Activated CD4-positive, alpha-beta T cell treated with anti-CD3 and anti-CD28 coated beads, Interleukin-2, amount 50 U/mL, for 1 hour (primary cell): ENCODE data around the gene LRCH1.
"Not testable (repeated sequence)": the region's sequence is repeated elsewhere in the genome, so short reads cannot be mapped to it uniquely, and the experiment has no call there.

Experiments
- DNase-seq: peaks from one replicate; pipeline ENCODE4 v3.0.0-alpha.2; 2020

Gene LRCH1

GRCh38 chr13:46721054-46721453 is 168.1 kb downstream of the LRCH1 start:
- peak; percentile 49 for DNase-seq

GRCh38 chr13:46726347-46726746 is 173.4 kb downstream of the LRCH1 start:
- DNase-seq = no peak

- no peak for DNase-seq
Observed at GRCh38 chr13:46728777-46729176, 175.8 kb downstream of the LRCH1 start.

- DNase-seq = no peak
Observed at GRCh38 chr13:46731535-46731934, 178.6 kb downstream of the LRCH1 start.

GRCh38 chr13:46735425-46735824 is 182.5 kb downstream of the LRCH1 start:
- DNase-seq = no peak

GRCh38 chr13:46736541-46737310 is 183.8 kb downstream of the LRCH1 start:
- DNase-seq = no peak

- no peak for DNase-seq
Observed at GRCh38 chr13:46738055-46738454, 185.1 kb downstream of the LRCH1 start.

- no peak for DNase-seq
Observed at GRCh38 chr13:46738766-46739165, 185.8 kb downstream of the LRCH1 start.

- DNase-seq = no peak
Observed at GRCh38 chr13:46739447-46740098, 186.6 kb downstream of the LRCH1 start.

- DNase-seq = no peak
Observed at GRCh38 chr13:46743191-46743590, 190.2 kb downstream of the LRCH1 start.

GRCh38 chr13:46745062-46745461 is 192.1 kb downstream of the LRCH1 start:
- DNase-seq = no peak

- DNase-seq = no peak
Observed at GRCh38 chr13:46745706-46746105, 192.7 kb downstream of the LRCH1 start.

- no peak for DNase-seq
Observed at GRCh38 chr13:46747031-46747820, 194.3 kb downstream of the LRCH1 start.

- no peak for DNase-seq
Observed at GRCh38 chr13:46748300-46748699, 195.3 kb downstream of the LRCH1 start.

GRCh38 chr13:46749951-46750350 is 197.0 kb downstream of the LRCH1 start:
- DNase-seq = no peak

- DNase-seq = peak; percentile 13
Observed at GRCh38 chr13:46751811-46752635, 199.1 kb downstream of the LRCH1 start.

GRCh38 chr13:46753137-46753536 is 200.2 kb downstream of the LRCH1 start:
- DNase-seq = no peak

- no peak for DNase-seq
Observed at GRCh38 chr13:46753917-46754316, 200.9 kb downstream of the LRCH1 start.

GRCh38 chr13:46754812-46755211 is 201.8 kb downstream of the LRCH1 start:
- no peak for DNase-seq

GRCh38 chr13:46755508-46755907 is 202.5 kb downstream of the LRCH1 start:
- DNase-seq = not testable (repeated sequence)

GRCh38 chr13:46756977-46757376 is 204.0 kb downstream of the LRCH1 start:
- DNase-seq = no peak

GRCh38 chr13:46757640-46758039 is 204.7 kb downstream of the LRCH1 start:
- no peak for DNase-seq

- DNase-seq = no peak
Observed at GRCh38 chr13:46759846-46760245, 206.9 kb downstream of the LRCH1 start.
